NCI-H2196 (cell line): ENCODE data around the gene PIAS1.

Experiments used
- DNase-seq: peaks from one replicate; lab custom pipeline; 2025; ENCODE audit not compliant: unreplicated experiment; lab: John Stamatoyannopoulos, UW

Gene PIAS1

DNA sequence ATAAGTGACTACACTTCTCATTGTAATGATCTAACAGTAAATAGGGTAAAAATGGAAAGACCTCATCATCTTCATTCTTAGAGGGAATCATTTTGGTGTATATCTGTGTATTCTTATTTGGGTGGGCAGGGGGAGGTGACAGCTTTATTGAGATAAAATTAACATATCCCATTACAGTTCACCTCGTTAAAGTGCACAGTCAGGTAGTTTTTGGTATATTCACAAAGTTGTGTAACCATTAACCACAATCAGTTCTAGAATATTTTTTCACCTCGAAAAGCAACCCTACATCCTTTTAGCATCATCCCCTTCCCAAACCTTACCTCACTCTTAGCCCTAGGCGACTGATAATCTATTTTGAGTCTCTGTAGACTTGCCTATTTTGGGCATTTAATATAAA is 8.1 kb downstream of the PIAS1 start:
- no peak for DNase-seq

DNA sequence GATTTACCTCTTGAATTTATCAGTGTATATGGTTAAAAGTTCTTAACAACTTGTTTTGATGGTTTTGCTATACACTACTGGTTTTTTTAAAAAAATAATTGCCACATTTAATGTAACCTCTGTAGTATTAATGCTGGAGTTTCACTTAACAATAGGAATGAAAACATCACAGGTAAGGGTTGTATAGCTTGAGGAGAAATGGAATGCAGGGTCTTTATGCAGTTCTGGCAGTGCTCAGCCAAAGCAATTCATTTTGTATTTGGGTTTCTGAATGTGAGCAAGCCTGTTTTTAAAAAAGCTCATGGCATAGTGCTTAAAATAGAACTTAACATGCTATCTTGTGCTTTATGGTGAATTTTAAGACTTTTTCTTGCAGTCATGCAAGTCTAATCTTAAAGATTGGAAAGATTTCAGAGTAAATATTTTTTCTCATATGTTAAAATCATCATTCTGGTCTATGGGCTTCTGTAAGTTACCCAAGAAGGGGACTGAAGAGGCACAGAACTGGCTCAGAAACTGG is 8.9 kb downstream of the PIAS1 start:
- no peak for DNase-seq

DNA sequence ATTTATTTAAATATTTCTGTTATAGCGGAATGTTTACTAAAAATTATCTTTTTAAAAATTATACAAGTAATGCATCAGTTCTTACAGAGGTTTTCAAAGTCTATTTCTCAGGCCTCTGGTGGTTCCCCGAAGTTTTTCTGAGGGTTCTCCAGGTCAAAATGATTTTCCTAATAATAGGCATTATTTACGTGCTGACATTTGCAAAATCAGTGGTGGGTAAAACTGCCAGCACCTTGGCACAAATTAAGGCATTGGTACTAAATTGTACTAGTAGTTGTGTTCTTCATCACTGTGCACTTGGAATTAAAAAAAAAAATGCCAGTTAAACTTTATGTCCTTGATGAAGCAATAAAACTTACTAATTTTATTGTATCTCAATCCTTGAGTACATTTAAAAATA is 9.5 kb downstream of the PIAS1 start:
- no peak for DNase-seq

DNA sequence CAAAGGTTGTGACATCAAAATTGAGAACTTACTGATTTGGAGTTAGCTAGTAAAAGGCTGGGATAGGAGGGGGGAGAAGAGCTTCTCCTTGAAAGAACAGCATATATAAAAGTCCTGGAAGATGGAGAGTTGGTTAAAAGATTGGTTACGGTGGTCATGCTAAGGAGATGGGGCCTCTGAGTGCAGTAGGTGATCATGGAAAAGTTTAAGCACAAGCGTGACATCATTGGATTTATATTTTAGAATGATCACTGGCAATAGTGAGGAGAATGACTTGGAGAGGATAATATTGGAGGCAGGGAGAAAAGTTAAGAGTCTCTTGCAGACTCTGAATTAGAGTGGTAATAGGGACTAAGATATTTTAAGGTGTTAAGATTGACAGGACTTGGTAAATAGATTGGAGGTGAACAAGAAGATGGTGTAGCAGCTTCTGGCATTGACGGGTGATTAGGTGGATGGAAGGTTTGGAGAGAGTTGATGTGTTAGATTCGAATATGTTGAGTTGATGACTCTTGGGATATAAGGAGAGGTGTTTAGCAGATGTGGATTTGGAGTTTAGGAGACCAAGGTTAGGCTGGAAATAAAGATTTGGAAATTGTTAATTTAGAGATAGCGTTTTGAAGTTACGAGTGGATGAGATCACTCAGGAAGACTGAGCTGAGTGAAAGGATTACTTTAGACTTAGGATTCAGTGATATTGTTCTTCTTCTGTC is 19.6 kb downstream of the PIAS1 start:
- DNase-seq, result no peak

DNA sequence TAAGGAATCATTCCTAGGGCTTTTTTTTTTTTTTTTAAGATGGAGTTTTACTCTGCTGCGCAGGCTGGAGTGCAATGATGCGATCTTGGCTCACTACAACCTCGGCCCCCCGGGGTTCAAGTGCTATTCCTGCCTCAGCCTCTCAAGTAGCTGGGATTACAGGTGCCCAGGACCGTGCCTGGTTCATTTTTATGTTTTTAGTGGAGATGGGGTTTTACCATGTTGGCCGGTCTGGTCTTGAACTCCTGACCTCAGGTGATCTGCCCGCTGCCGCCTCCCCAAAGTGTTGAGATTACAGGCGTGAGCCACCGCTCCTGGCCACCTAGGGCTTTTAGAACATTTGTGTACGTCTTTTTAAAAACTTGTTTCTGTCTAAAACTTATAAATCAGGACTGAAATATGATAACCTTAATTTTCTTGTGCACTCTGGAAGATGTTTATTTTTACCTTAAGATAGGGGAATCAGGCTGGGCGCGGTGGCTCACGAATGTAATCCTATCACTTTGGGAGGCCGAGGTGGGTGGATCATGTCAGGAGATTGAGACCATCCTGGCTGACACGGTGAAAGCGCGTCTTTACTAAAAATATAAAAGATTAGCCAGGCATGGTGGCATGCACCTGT is 21.8 kb downstream of the PIAS1 start:
- DNase-seq, result no peak

DNA sequence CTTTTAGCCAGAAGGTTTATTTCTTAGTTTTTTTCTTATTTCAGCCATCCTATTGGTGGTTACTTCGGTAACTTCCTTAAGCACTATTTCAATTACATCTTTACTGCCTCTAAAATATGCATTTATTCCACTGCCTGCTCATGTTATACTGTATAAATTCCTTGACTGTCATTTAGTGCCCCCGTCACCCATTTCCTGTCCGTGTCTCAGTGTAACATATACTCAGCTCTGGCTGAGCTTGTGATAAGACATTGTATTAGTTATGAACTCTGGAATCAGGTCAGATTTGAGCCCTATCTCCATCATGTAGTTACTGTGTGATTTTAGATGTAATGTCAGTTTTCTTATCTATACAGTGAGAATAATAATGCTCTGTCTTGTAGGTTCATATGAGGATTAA is 24.2 kb downstream of the PIAS1 start:
- no peak for DNase-seq

DNA sequence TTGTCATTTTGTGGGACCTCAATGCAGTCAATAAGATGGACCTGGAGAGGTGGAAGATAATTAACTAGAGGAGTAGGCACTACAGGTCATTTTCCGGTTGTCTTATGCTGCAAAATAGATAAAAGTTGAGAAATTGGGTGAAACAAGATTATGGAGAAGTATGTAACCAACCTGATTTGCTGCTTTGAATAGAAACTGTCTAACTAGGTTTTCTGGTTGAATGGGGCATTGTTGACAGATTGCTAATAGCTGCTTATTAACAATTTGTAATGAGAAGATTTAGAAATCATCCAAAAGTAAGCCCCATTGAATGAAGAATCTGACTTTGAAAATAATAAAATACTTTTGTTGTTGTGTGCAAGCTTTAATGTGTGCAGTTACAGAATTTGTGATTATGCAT is 26.2 kb downstream of the PIAS1 start:
- no peak for DNase-seq

DNA sequence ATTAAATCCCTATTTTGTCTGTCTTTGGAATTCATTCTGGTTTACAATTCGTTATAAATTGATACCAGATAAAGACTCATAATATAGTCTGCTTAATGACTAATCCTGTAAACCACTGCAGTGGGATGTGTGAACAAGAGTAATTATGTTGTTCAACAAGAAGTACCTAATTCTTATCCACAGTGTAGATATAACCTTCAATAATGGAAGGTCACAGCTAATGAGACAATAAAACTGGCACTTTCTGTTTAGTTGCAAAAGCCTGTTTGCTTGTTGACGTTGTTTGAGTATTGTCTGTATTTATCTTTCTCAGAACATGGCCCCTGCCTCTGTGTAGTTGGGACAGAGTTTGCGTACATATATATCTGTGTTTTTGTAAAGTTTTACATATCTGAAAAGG is 26.7 kb downstream of the PIAS1 start:
- no peak for DNase-seq

DNA sequence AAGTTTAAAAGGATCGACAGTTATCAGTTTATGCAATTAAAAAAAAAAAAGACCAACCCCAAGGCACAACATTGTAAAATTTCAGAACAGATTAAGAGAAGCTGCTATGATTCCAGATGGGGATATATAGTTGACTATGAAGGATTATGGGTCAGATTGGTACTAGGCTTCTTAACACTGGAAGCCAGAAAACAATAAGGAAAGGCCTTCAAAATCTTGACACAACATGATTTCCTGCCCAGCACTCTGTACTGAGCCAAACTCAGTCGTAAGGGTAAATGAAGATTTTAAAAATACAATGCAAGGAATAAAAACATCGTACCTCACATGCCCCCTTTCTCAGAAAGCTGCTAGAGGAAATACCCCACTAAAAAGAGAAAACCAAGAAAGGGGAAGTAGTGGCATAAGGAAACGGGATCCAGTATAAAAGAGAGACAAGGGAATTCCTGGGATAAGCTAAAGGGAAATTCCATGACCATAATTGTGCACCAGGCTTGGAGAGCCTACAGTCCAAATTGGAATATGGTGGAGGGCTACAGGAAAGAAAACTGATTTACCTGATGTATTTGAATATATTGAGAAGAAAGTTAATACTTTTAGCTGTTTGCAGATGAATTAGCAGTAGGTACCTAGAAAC is 27.9 kb downstream of the PIAS1 start:
- no peak for DNase-seq

DNA sequence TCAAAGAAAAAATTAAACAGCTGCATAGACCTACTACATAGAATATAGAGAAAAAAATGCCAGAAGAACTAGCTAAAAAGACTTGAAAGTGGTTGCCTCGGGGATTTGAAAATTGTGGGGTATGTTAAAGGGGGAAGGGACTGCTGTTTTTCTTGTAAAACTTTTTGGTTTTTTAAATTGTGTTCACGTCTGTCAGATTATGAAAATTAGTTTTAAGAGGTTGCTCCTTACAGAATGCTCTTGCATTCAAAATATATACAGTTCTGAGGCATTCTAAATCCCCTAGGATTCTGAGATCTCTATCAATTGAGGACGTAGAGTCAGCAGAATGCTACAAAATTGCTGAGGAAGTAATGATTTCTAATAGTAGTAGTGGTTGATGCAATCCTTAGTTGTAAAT is 28.6 kb downstream of the PIAS1 start:
- no peak for DNase-seq

DNA sequence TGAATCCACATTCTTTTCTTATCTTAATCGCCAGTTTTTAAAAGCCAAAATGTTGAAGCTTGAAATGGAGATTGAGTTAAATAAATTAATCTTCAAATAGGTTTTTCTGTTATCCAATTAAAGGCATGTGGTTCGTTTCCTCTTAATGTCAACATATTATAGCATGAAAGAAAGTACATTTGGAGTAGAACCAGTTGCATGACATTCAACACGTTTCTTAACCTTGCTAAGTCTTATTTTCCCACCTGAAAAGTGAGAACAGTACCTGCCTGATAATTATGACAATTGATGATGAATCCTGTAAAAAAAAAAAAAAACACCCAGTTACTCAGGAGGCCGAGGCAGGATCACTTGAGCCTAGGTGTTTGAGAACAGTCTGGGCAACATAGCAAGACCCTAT is 29.3 kb downstream of the PIAS1 start:
- DNase-seq, result no peak

DNA sequence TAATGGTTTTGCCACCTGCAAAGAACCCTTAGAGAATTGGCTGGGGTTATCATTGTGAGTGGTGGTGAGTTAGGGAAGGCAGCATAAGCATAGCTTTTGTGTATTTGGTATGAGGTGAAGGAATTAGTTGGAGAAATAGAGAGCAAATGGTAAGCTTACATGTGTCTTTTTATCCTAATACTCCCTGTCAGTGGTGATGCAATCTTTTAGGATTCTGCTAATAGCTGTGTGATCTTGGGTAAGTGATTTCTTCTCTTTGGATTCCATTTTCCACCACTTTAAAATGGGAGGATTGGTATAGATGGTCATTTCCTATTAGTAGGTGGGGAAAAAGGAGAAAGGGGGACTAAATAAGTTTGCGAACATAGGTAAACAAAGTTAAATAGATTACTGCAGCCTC is 30.9 kb downstream of the PIAS1 start:
- DNase-seq, result no peak

DNA sequence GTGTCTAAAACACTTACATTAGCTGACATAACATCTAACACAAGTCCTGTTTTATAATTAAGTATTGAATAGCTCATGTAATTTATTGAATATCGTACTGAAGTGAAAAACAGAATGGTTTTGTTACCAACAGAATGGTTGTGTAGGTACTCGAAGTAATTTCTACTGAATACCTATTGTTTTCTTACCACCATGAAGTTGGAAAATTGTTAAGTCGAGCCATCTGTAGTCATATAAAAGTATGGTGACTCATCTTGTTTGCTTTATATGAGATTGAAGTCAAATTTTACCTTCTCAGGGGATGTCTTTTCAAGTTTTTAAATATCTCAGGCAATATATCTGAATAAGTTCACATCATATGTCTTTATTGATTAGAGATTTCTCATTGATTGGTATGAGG is 37.6 kb downstream of the PIAS1 start:
- no peak for DNase-seq

DNA sequence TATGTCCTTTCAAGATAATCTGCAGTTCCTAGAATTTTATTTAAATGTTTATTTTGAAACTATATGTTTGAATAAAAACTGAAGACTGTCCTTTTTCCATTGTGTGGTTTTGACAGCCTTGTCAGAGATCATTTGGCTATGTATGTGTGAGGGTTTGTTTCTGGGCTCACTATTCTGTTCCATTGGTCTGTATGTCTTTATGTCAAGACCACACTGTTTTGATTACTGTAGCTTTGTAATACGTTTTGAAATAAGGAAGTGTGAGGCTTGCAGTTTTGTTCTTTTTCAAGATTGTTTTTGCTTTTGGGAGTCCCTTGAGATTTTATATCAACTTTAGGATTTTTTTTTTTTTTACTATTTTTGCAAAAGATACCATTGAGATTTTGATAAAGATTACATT is 42.0 kb downstream of the PIAS1 start:
- no peak for DNase-seq

DNA sequence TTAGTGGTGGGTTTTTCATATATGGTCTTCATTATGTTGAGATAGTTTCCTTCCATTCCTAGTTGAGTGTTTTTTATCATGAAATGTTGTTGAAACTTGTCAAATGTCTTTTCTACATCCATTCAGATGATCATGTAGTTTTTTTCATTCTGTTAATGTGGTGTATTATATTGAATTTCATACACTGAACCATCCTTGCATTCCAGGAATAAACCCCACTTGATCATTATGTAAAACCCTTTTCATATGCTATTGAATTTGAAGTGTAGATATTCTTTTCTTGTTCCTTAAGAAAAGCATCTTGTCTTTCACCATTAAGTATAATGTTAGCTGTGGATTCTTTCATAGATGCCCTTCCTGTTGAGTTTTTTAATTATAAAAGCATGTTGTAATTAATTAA is 42.9 kb downstream of the PIAS1 start:
- no peak for DNase-seq

DNA sequence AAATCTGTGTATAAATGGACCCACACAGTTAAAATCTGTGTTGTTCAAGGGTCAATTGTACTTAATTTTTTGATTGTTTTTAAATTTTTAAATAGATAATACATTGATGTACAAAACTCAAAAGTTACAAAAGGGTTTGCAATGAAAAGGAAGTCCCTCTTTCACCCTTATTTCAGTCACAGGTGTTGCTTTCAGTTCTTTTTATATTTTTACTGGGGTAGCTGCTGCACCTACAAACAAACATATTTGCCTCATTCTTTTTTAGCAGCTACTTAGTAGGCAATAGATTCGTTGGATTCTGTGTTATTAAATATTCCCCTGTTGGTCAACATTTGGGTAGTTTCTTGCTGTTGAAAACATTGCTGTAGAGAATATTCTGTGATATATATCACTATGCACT is 44.4 kb downstream of the PIAS1 start:
- no peak for DNase-seq

DNA sequence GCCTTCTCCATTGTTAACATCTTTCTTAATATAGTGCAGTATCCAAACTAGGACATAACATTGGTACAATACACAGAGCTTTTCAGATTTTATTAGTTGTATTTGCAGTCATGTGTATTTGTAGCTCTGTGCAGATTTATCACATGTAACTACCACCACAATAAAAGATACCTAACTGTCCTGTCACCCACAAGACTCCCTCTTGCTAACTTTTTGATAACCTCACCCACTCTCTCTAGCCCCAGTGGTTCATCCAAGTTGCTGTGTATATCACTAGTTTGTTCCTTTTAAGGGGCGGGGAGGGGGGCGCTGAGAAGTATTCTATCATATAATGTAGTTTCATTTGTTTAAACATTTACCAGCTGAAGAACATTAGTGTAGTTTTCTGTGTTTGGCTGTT is 46.1 kb downstream of the PIAS1 start:
- DNase-seq, result no peak

DNA sequence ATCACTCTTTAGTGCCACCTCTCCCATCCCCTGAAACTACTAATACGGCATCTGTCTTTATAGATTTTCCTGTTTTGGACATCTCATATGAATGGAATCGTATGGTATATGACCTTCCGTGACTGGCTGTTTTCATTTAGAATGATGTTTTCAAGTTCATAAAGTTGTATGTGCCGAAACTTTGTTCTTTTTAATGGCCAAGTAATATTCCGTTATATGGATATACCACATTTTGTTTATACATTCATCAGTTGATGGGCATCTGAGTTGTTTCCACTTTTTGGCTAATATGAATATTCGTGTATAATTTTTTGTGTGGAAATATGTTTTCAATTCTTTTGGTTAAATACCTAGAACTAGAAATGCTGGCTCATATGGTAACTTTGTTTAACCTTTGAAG is 49.5 kb downstream of the PIAS1 start:
- no peak for DNase-seq

DNA sequence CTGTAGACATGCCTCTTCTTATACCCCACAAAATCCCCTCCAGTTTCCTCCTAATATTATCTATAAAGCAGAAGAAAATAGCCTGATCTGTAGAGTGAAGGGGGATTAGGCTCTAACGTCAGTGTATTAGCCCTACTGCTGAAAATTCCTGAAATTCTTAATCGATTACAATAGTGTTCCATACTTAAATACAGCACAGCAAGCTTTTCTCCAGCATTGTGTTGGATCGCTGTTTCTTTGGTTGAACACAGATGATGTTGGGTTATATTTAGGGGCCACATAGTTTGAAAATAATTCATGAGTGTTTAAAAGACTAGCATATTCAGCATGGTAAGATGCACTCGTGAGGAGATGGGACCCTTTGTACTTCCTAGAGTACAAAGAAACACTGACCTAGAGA is 52.5 kb downstream of the PIAS1 start:
- DNase-seq, result no peak

DNA sequence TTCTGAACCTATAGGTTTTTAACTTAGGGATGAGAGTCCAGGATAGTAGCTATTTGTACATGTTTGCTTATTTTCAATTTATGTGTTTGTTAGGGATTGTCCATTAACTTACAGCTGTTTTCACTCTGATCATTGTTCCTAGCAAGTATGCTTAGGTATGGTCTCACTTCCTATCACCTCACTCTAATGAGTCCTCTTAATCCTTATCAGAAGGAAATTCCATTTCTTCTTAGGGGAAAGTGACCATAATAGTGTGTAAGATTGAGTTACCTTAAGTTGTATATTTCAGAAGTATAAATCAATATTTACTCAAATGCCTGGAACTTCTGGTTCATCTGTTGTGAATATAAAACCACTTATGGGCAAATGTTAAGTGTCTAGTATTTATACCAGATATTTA is 53.0 kb downstream of the PIAS1 start:
- no peak for DNase-seq

DNA sequence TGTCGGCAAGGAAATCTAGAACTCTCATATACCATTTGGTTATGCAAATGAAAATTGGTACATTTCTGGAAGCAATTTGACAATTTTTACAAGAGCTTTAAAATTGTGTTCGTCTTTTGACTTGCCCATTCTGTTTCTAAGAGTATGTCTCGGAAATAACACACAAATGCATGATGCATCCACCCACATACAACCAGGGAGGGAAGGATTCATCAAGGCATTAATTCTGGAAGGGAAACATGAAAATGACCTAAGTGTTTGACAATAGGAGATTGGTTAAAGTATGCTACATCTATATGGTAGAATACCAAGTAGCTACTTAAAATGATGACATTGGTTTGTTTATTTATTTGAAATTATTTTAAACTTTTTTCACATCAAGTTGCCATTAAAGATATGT is 58.6 kb downstream of the PIAS1 start:
- no peak for DNase-seq

DNA sequence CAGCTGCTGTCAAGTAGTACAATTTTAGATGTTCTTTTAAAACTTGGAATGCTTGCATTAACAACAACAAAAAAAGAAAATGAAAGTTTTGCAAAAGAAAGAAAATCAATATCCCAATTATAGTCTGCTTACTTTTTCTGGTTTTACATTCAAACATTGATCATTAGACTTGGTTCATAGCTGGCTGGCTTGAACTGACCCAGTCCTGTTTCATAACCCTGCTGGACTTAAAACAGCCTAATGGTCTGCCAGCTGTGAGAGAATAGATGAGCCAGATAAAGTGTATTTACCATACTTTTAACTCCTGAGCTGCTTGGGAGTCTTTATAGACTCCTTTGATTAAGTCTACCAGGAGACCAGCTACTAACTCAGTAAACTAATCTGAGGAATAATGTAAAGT is 59.2 kb downstream of the PIAS1 start:
- no peak for DNase-seq

DNA sequence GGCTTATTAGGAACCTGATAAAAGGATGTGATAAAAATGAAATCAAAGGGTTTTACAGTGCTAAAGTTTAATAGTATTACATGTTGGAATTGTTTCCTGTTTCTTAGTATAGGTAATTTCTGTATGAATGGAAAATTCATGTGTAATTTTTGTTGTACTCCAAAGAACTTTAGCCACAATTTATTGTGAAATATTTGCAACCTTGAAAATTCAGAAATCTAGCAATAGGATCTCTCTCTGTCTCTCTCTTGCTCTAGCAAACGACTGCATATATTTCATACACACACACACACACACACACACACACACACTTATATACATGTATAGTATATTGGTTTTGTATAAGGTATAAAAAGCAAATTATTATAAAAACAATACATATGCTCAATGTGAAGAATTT is 59.6 kb downstream of the PIAS1 start:
- no peak for DNase-seq
